NCI-H774 (cell line): ENCODE measurements around the gene SMIM33.
"Not testable (repeated sequence)": the region's sequence is repeated elsewhere in the genome, so short reads cannot be mapped to it uniquely, and the experiment has no call there.

ENCODE experiments used
- DNase-seq: peaks from one replicate; lab custom pipeline; 2025; lab: John Stamatoyannopoulos, UW

Gene SMIM33

GRCh38 chr5:139457241-139457640 lies 13.6 kb upstream of the SMIM33 start:
- no peak for DNase-seq

- no peak for DNase-seq
Observed at GRCh38 chr5:139457653-139458306, 13.0 kb upstream of the SMIM33 start.

- DNase-seq: no peak
Observed at GRCh38 chr5:139458580-139459407, 12.0 kb upstream of the SMIM33 start.

GRCh38 chr5:139459451-139459934 lies 11.3 kb upstream of the SMIM33 start:
- no peak for DNase-seq

GRCh38 chr5:139460455-139460854 lies 10.3 kb upstream of the SMIM33 start:
- no peak for DNase-seq

GRCh38 chr5:139461176-139461575 lies 9.6 kb upstream of the SMIM33 start:
- DNase-seq: no peak

- DNase-seq: no peak
Observed at GRCh38 chr5:139461698-139462097, 9.1 kb upstream of the SMIM33 start.

- no peak for DNase-seq
Observed at GRCh38 chr5:139462586-139463276, 8.1 kb upstream of the SMIM33 start, which contains the start of gene ECSCR. TSS of gene ECSCR (minus strand) at chr5:139462743. CDS start at chr5:139462670, 73 bp downstream.

GRCh38 chr5:139468421-139468931 lies 2.3 kb upstream of the SMIM33 start:
- no peak for DNase-seq

GRCh38 chr5:139472386-139473030 lies 1.7 kb downstream of the SMIM33 start:
- no peak for DNase-seq

GRCh38 chr5:139473105-139473504 lies 2.3 kb downstream of the SMIM33 start:
- DNase-seq: no peak

- no peak for DNase-seq
Observed at GRCh38 chr5:139473565-139473964, 2.8 kb downstream of the SMIM33 start.

- no peak for DNase-seq
Observed at GRCh38 chr5:139474890-139475791, 4.3 kb downstream of the SMIM33 start.

GRCh38 chr5:139475865-139476617 lies 5.2 kb downstream of the SMIM33 start:
- DNase-seq: no peak

GRCh38 chr5:139478657-139479423 lies 8.0 kb downstream of the SMIM33 start:
- DNase-seq: not testable (repeated sequence)

GRCh38 chr5:139479729-139480128 lies 8.9 kb downstream of the SMIM33 start:
- not testable (repeated sequence) for DNase-seq

GRCh38 chr5:139481122-139481533 lies 10.3 kb downstream of the SMIM33 start:
- DNase-seq: no peak

GRCh38 chr5:139481580-139482049 lies 10.8 kb downstream of the SMIM33 start:
- no peak for DNase-seq
